KMS-11 (cell line): ENCODE data around the gene VPS45.
A peak's percentile ranks its signal among the peaks of the same experiment; 100 is the strongest.

ENCODE experiments used
- H2AFZ ChIP-seq: fragments of 200-600 bp; sonication (generic); 2 replicates; pipeline ENCODE4 v1.6.1; 2016; ENCODE audit warnings: antibody characterized with exemption, mixed run types, low read depth
- H3K27ac ChIP-seq: fragments of 200-600 bp; sonication (generic); 2 replicates; pipeline ENCODE4 v1.6.1; 2016; ENCODE audit warnings: mild to moderate bottlenecking, mixed run types
- H3K27me3 ChIP-seq: fragments of 200-600 bp; sonication (generic); 2 replicates; pipeline ENCODE4 v1.6.1; 2017; ENCODE audit warnings: mild to moderate bottlenecking, low read depth, mixed run types, moderate library complexity; ENCODE audit not compliant: insufficient read depth
- H3K36me3 ChIP-seq: fragments of 200-600 bp; sonication (generic); 2 replicates; pipeline ENCODE4 v1.6.1; 2017; ENCODE audit warnings: mild to moderate bottlenecking, mixed run types; ENCODE audit not compliant: insufficient read depth
- H3K4me1 ChIP-seq: fragments of 200-600 bp; sonication (generic); 2 replicates; pipeline ENCODE4 v1.6.1; 2016; ENCODE audit warnings: mild to moderate bottlenecking, low read depth, mixed run types; ENCODE audit not compliant: poor library complexity, severe bottlenecking
- H3K4me2 ChIP-seq: fragments of 200-600 bp; sonication (generic); 2 replicates; pipeline ENCODE4 v1.7.0; 2016; ENCODE audit warnings: mild to moderate bottlenecking, mixed run types
- H3K4me3 ChIP-seq: fragments of 200-600 bp; sonication (generic); IDR thresholded peaks from 2 replicates; pipeline ENCODE4 v1.6.1; 2017; ENCODE audit warnings: low read depth, low read length, mixed read lengths; ENCODE audit not compliant: insufficient read depth
- H3K79me2 ChIP-seq: fragments of 200-600 bp; sonication (generic); 2 replicates; pipeline ENCODE4 v1.6.1; 2016; ENCODE audit warnings: low read depth, mixed run types; ENCODE audit not compliant: insufficient read depth
- H3K9ac ChIP-seq: fragments of 200-600 bp; sonication (generic); 2 replicates; pipeline ENCODE4 v1.6.1; 2016; ENCODE audit warnings: mild to moderate bottlenecking, mixed run types
- H4K20me1 ChIP-seq: fragments of 200-600 bp; sonication (generic); 2 replicates; pipeline ENCODE4 v1.6.1; 2016; ENCODE audit warnings: mild to moderate bottlenecking, mixed run types; ENCODE audit not compliant: insufficient read depth
- CTCF ChIP-seq: fragments of 200-600 bp; sonication (generic); conservative IDR thresholded peaks from 2 replicates; pipeline ENCODE4 v1.6.1; 2017; ENCODE audit warnings: low read depth, mild to moderate bottlenecking, antibody characterized with exemption, low read length, moderate library complexity, mixed read lengths

Gene VPS45

DNA sequence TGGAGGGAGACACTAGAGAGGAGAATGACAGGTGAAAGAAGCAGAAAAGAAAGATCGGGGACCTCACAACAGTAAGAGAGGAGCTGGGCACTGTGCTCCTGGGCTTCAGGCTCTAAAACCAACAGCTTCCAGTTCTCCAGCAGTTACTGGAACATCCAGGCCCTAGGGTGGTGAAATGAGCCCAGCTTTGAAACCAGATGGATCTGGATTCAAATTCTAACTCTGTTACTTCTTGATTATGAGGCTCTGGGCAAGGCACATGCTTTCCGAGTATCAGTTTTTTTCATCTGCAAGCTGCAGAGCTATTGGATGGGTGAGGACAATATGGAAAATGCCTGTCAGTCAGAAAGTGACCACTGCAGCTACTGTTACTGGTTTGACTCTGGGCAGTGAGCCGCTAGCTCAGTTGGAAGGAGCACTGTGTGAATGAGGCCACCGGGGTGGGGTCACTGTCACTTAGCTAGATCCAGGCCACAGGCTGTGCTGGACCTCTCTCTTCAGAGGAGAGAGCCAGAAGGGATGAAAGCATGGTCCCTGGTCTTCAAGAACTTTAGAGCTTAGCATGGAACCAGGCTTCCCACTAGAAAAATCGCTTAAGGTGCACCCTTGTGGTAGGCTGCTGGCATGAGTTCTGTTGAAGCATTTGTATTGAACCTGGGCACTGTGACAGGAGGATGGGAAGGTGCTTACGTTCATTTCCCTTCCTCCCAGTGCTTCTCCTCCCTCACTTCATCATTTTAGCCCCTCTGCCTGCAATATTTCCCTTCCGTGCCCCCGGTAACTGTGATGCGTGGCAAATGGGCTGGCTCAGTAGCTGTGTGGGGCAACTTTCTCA, 94.4 kb downstream of the VPS45 start:
- H3K27me3 ChIP-seq, result no peaks in the 10 kb centered on the region
- H4K20me1 ChIP-seq, result no peaks in the 10 kb centered on the region
- no peak overlapping the region for H3K4me3 ChIP-seq
- H3K9ac ChIP-seq, result no peak overlapping the region; the same call in 1 of the 2 replicates
- peaks cover 71% of the 10 kb centered on the region for H3K4me1 ChIP-seq
- H2AFZ ChIP-seq, result no peak overlapping the region
- H3K36me3 ChIP-seq, result no peaks in the 10 kb centered on the region
- peak; percentile 54 for TF ChIP-seq CTCF
- H3K4me2 ChIP-seq, result peak overlapping the region; percentile 98; the same call in 1 of the 2 replicates
- peak overlapping the region; percentile 68 for H3K27ac ChIP-seq
- H3K79me2 ChIP-seq, result no peaks in the 10 kb centered on the region

- Histone ChIP-seq H2AFZ (no peak overlapping the region), H3K4me2 (no peak overlapping the region), H3K36me3 (no peaks in the 10 kb centered on the region), H3K79me2 (no peaks in the 10 kb centered on the region), H3K27me3 (no peaks in the 10 kb centered on the region), H3K4me3 (no peak overlapping the region), H3K4me1 (peaks cover 71% of the 10 kb centered on the region), H3K9ac (no peak overlapping the region), H3K27ac (no peak overlapping the region), H4K20me1 (no peaks in the 10 kb centered on the region)
- no peak; the same call in 1 of the 2 replicates for TF ChIP-seq CTCF
These were observed 94.9 kb downstream of the VPS45 start for GRCh38 chr1:150162582-150162861.

- Histone ChIP-seq H3K9ac (no peak overlapping the region), H3K79me2 (no peaks in the 10 kb centered on the region), H3K36me3 (no peaks in the 10 kb centered on the region), H3K4me3 (no peak overlapping the region), H3K4me2 (no peak overlapping the region), H2AFZ (no peak overlapping the region), H4K20me1 (no peaks in the 10 kb centered on the region), H3K27me3 (no peaks in the 10 kb centered on the region), H3K4me1 (peaks cover 65% of the 10 kb centered on the region), H3K27ac (no peak overlapping the region)
- no peak for TF ChIP-seq CTCF
These were observed 95.5 kb downstream of the VPS45 start for GRCh38 chr1:150162862-150163706.

DNA sequence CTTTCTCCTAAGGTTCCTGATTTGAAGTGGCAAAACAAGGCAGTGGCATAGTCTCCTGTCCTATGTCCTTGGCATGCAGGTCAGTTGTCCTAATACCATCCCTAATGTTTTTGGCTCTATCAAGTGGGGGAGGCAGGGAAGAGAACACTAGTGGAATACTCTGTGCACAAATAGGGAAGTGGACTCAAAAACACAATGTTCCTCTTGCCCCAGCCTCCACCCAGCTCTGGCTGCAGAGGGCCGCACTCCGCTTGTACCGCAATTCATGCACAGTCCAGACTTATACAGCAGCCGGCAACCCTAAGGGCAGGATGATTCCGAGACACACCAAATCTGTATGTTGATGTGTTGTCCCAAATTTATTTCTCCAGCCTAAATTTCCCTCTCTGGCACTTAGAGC, 96.6 kb downstream of the VPS45 start:
- no peak overlapping the region for H3K9ac ChIP-seq
- H3K27me3 ChIP-seq, result no peaks in the 10 kb centered on the region
- no peak overlapping the region for H3K27ac ChIP-seq
- H3K4me2 ChIP-seq, result no peak overlapping the region
- no peaks in the 10 kb centered on the region for H4K20me1 ChIP-seq
- H3K79me2 ChIP-seq, result no peaks in the 10 kb centered on the region
- no peaks in the 10 kb centered on the region for H3K36me3 ChIP-seq
- no peak for TF ChIP-seq CTCF
- no peak overlapping the region for H2AFZ ChIP-seq
- no peak overlapping the region for H3K4me3 ChIP-seq
- H3K4me1 ChIP-seq, result peaks cover 60% of the 10 kb centered on the region
